Stimulated activated naive CD8-positive, alpha-beta T cell treated with anti-CD3 and anti-CD28 coated beads, Interleukin-15, Interleukin-2, amounts not matched to agents 100 ng/mL and 50 ng/mL, for 24 hours (primary cell): ENCODE results near the gene BEST3.

ENCODE experiments used
- H3K27ac Mint-ChIP-seq: one replicate; pipeline ENCODE4 v1.8.0; 2021; ENCODE audit warnings: mild to moderate bottlenecking, mixed read lengths
- H3K27me3 Mint-ChIP-seq: one replicate; pipeline ENCODE4 v1.8.0; 2021; ENCODE audit warnings: mixed read lengths
- H3K36me3 Mint-ChIP-seq: one replicate; pipeline ENCODE4 v1.8.0; 2021; ENCODE audit warnings: low read depth, mixed read lengths
- H3K4me1 Mint-ChIP-seq: one replicate; pipeline ENCODE4 v1.8.0; 2021; ENCODE audit warnings: low read depth, mixed read lengths
- H3K4me3 Mint-ChIP-seq: one replicate; pipeline ENCODE4 v1.8.0; 2021; ENCODE audit warnings: mild to moderate bottlenecking, mixed read lengths
- H3K9me3 Mint-ChIP-seq: one replicate; pipeline ENCODE4 v1.8.0; 2021; ENCODE audit warnings: mixed read lengths

BEST3 gene

DNA sequence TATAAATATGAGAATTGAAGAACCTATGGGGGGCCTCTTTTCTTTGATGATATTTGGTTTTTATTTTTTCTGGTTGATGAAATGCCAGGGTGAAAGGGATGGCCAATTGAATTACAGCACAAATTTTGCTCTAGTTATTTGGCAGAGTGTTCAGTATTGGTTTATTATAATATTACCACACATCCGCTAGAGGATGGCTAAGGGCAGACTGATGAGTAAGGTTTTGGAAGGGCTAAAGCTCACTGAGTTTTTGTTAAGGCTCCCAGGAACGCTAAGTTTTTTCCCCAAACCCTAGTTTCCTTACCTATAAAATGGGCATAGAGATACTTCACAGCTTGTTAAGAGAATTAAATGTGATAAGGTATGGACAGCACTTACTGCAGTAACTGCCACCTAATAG, 54.1 kb downstream of the BEST3 start:
- H3K4me1 Mint-ChIP-seq = no peaks in the 10 kb centered on the region
- no peak overlapping the region for H3K27ac Mint-ChIP-seq
- no peaks in the 10 kb centered on the region for H3K9me3 Mint-ChIP-seq
- H3K4me3 Mint-ChIP-seq = no peak overlapping the region
- no peaks in the 10 kb centered on the region for H3K36me3 Mint-ChIP-seq
- H3K27me3 Mint-ChIP-seq = no peaks in the 10 kb centered on the region

DNA sequence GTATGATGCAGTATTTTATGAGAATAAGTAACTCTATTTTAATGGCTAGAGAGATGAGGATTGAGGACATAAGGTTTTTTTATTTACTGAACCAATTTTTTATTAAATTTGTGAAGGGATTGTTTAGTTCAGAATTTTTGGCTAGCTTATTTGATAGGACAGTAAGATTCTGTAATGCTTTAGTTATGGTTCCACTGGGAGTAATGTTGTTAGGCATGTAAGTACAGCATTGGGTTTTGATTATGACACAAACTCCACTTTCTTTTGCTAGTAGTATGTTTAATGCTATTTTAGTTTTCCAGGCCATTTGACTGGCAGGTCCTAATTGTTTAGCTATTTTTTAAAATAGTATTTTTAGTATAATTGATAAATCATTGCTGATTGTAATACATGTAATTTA, 54.6 kb downstream of the BEST3 start:
- Mint-ChIP-seq H3K9me3 (no peaks in the 10 kb centered on the region), H3K27ac (no peak overlapping the region), H3K36me3 (no peaks in the 10 kb centered on the region), H3K4me3 (no peak overlapping the region), H3K27me3 (no peaks in the 10 kb centered on the region), H3K4me1 (no peaks in the 10 kb centered on the region)

DNA sequence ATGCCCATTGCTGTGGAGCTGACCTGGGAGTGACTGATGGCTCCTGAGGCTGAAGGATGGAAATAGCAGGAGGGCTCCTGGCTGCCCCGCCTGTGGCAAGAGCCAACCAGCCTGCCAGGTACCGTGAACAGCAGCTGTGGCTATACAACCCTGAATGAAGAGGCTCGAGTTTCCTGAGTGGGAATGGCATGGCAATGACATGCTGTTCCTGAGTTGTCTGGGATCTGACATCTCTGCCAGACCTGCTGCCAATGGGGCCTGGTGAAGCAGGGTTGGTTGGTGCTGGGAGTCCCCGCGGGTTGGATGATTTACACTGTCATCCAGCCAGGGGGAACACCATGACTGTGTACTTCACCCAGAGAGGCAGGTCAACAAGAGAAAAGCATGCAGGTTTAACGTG, 56.6 kb downstream of the BEST3 start:
- H3K4me1 Mint-ChIP-seq = no peaks in the 10 kb centered on the region

DNA sequence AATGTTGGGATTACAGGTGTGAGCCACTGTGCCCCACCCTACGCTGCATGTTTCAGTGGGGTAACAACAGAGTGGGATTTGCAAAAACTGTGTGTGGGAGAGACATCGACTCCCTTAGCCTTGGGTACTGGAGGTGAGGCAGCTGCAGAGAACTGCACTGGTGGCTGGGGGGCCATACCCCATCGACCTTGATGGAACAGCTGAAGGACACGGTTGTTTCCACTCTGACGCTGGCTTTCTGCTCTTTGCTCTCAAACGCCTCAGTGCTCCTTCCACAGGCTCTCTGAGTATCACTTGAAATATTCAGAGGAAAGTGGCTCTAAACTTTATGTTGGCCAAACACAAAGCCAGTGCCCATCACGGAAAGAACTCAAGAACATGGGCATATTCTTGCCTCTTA, 57.6 kb downstream of the BEST3 start:
- Mint-ChIP-seq H3K9me3 (no peaks in the 10 kb centered on the region), H3K4me1 (no peaks in the 10 kb centered on the region), H3K36me3 (no peaks in the 10 kb centered on the region)

More for the DNA sequence above, 56.6 kb downstream of the BEST3 start:
- H3K27me3 Mint-ChIP-seq = no peaks in the 10 kb centered on the region
- no peak overlapping the region for H3K27ac Mint-ChIP-seq
- H3K36me3 Mint-ChIP-seq = no peaks in the 10 kb centered on the region
- no peaks in the 10 kb centered on the region for H3K9me3 Mint-ChIP-seq
- H3K4me3 Mint-ChIP-seq = no peak overlapping the region

DNA sequence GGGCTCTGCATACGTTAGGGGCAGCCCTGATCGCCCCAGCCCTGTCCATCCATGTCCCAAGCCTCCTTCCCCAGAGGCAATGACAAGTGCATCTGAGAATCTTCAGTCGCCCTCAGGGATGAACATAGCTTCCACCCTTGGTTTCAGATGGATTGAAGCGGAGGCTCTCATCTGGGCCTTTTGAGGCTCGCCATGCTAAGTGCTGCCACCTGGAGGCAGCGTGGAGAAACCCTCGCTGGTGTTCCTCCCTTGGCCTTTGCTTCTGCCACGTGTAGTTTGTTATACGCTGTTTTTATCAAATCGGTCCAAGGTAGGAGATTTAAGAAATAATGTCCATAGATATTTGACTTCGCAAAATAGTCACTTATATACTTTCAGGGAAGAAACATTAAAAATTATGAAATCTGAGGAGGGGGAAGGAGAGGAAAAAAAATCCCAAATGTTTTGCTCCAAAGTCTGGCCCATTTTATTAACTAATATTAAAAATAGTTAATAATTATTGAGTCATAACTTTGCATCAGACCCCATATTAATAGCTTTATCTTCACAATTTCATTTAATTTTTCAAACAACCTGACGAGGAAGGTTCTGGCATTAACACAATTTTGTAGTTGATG, 59.6 kb downstream of the BEST3 start:
- no peaks in the 10 kb centered on the region for H3K36me3 Mint-ChIP-seq
- H3K27ac Mint-ChIP-seq = no peak overlapping the region
- H3K27me3 Mint-ChIP-seq = no peaks in the 10 kb centered on the region
- H3K9me3 Mint-ChIP-seq = no peaks in the 10 kb centered on the region
- no peak overlapping the region for H3K4me3 Mint-ChIP-seq
- H3K4me1 Mint-ChIP-seq = no peaks in the 10 kb centered on the region

More for the DNA sequence above, 57.6 kb downstream of the BEST3 start:
- Mint-ChIP-seq H3K27me3 (no peaks in the 10 kb centered on the region), H3K27ac (no peak overlapping the region), H3K4me3 (no peak overlapping the region)

DNA sequence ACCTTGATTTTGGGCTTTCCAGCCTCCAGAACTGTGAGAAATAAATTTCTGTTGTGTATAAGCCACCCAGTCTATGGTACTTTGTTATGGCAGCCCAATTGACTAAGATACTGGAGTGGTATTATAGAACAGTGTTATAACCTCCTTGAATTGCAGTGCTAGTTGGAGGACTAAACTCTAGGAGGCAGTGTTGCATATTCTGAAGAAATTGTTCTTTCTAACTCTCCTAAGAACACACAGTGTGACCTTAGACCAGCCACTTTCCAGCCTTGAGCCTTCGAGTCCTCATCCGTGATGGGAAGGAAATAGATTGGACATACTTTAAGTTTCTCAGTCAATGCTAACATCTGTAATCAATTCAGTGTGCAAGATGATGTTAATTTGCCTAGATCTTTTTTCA, 66.0 kb downstream of the BEST3 start:
- H3K36me3 Mint-ChIP-seq = no peaks in the 10 kb centered on the region
- H3K27ac Mint-ChIP-seq = no peak overlapping the region
- no peaks in the 10 kb centered on the region for H3K27me3 Mint-ChIP-seq
- H3K4me3 Mint-ChIP-seq = no peak overlapping the region
- H3K9me3 Mint-ChIP-seq = no peaks in the 10 kb centered on the region
- no peaks in the 10 kb centered on the region for H3K4me1 Mint-ChIP-seq

DNA sequence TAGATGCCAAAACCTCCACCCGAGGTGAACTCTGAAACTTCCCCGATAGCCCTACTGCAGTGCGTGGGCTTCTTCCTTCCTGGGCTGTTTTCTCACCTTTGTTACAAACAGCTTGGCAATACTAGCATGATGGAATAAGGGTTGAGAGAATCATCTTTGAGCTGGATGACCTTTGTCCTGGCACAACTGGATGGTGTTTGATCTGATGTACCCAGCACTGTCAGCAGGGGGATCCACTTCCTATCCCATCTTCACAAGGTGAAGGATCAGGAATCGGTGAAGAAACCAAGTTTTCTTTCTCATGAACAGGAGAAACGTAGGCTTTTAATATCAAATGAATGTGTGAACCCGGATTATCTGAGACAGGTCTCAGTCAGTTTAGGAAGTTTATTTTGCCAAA, 68.9 kb downstream of the BEST3 start:
- Mint-ChIP-seq H3K27me3 (no peaks in the 10 kb centered on the region), H3K27ac (no peak overlapping the region), H3K36me3 (no peaks in the 10 kb centered on the region), H3K4me1 (no peaks in the 10 kb centered on the region), H3K9me3 (no peaks in the 10 kb centered on the region), H3K4me3 (no peak overlapping the region)

DNA sequence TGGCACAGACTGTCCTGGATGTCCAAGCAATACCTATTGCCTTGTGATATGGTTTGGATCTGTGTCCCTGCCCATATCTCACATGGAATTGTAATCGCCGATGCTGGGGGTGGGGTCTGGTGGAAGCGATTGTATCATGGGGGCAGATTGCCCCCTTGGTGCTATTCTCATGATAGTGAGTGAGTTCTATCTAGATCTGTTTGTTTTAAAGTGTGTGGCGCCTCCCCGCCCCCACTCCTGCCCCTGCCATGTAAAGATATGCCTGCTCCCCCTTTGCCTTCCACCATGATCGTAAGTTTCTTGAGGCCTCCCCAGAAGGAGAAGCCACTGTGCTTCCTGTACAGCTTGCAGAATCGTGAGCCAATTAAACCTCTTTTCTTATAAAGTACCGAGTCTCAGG, 71.6 kb downstream of the BEST3 start:
- H3K9me3 Mint-ChIP-seq = no peaks in the 10 kb centered on the region

DNA sequence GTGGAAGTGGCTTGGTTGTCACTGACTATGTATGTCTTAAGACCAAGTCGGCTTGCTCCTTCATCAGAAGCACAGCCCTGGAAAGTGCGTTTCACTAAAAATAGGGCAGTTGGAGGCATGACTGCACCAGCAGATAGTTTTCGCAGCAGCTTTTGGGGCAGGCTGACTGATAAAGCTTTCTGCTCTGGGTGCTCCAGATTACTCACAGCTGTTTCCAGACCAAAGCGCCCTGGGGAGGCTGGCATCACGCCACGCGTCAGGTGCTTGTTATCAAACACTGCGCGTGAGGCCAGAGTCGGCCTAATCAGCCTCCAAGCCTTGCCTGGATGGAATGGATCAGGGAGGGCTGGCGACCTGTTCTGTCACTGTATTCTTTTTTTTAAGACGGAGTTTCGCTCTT, 75.1 kb downstream of the BEST3 start:
- Mint-ChIP-seq H3K36me3 (no peaks in the 10 kb centered on the region), H3K27ac (no peak overlapping the region), H3K27me3 (no peaks in the 10 kb centered on the region), H3K4me3 (no peak overlapping the region), H3K4me1 (no peaks in the 10 kb centered on the region), H3K9me3 (no peaks in the 10 kb centered on the region)

More for the DNA sequence above, 71.6 kb downstream of the BEST3 start:
- H3K4me3 Mint-ChIP-seq = no peak overlapping the region
- no peak overlapping the region for H3K27ac Mint-ChIP-seq
- no peaks in the 10 kb centered on the region for H3K4me1 Mint-ChIP-seq
- no peaks in the 10 kb centered on the region for H3K36me3 Mint-ChIP-seq
- no peaks in the 10 kb centered on the region for H3K27me3 Mint-ChIP-seq

DNA sequence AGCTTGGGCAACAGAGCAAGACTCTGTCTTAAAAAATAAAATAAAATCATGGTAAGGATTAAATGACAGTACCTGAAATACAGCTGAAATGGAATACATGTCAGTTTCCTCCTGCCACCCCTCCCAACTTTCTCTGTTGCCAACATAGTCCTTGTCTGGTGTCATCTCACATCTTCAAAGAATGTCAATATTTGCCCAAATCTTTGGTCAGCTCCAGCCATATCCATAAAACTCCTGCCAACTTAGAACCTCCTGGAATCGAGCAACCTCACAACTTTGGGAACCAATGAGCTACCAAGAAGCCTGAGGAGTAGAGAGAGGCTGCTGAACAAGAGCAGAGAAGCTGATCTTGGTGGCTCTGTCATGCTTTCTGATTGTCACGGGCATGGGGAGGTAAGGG, 77.6 kb downstream of the BEST3 start:
- no peaks in the 10 kb centered on the region for H3K36me3 Mint-ChIP-seq
- H3K4me3 Mint-ChIP-seq = no peak overlapping the region
- H3K27ac Mint-ChIP-seq = no peak overlapping the region
- H3K4me1 Mint-ChIP-seq = no peaks in the 10 kb centered on the region
- H3K27me3 Mint-ChIP-seq = peaks cover 4% of the 10 kb centered on the region
- H3K9me3 Mint-ChIP-seq = no peaks in the 10 kb centered on the region

DNA sequence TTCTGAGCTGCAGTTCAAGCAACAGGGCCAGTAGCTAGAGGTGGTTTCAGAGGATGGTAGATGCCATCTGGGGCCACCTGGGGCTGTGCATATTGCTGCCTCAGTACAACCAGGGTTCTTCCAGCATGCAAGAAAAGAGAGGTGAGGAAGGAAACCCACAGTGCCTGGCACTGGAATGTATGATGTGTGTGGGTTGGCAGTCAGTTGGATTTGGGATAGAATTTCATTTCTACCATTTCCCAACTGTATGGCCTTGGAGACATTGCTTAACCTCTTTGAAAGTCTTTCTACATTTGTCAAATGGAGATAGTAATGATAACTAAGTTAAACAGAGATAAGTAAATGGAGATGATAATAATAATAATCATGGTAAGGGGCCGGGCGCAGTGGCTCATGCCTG, 78.2 kb downstream of the BEST3 start:
- Mint-ChIP-seq H3K27me3 (peaks cover 4% of the 10 kb centered on the region), H3K36me3 (no peaks in the 10 kb centered on the region), H3K27ac (no peak overlapping the region), H3K9me3 (no peaks in the 10 kb centered on the region), H3K4me3 (no peak overlapping the region), H3K4me1 (no peaks in the 10 kb centered on the region)

DNA sequence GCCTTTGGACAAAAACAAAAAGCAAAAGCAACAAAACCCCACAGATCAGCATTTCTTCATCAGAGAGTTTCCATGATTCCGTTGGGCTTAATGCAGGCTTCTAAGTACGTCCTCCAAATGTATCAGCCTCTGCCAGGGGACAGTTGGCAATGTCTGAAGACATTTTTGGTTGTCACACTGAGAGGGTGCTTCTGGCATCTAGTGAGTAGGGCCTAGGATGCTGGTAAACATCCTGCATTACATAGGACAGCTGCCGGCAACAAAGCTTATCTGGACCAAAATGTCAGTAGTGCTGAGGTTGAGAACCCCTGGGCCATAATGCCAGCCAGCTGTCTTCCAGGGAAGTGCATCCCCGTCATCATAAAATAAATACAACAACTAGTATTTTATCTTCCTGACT, 79.0 kb downstream of the BEST3 start:
- Mint-ChIP-seq H3K36me3 (no peaks in the 10 kb centered on the region), H3K27me3 (peaks cover 4% of the 10 kb centered on the region), H3K4me3 (no peak overlapping the region), H3K9me3 (no peaks in the 10 kb centered on the region), H3K4me1 (no peaks in the 10 kb centered on the region), H3K27ac (no peak overlapping the region)

DNA sequence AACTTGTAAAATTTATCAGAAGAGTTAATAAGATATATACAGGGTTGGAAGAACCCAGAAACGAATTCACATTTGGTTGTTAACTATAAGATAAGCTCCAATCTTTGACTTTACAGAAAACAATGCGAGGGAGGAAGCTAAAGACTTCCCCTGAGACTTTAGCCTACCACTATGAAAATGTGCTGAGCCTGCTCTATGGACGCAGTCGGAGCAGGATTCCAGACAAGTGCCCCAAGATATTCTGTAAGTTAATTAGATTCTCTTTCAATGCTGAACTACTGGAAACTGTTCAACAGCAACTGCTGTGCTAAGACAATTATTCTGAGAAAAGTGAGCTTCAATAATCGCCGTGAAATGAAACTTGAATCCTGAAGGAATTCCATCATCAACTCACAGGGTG, 80.1 kb downstream of the BEST3 start:
- no peak overlapping the region for H3K4me3 Mint-ChIP-seq
- peaks cover 4% of the 10 kb centered on the region for H3K27me3 Mint-ChIP-seq
- no peak overlapping the region for H3K27ac Mint-ChIP-seq
- no peaks in the 10 kb centered on the region for H3K4me1 Mint-ChIP-seq
- H3K9me3 Mint-ChIP-seq = no peaks in the 10 kb centered on the region
- H3K36me3 Mint-ChIP-seq = no peaks in the 10 kb centered on the region

DNA sequence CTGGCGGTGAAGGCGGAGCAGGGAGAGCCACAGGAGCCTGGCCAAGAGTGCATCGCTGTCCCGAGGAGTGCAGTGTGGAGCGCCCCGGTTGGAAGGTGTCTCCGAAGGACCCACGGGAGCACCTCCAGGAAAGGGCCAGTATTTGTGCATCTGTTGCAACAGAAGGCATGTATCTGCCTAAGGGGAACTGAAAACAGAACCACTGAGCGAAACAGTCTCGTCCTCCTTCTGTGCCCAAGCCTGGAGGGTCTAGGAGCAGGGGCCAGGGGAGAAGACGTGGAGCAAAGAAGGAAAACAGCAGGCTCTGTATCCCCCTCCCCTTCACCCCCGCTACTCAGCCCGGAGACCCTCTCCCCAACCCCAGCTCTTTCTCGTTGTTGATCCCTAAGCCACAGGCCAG, 83.1 kb downstream of the BEST3 start:
- Mint-ChIP-seq H3K4me3 (no peak overlapping the region), H3K36me3 (no peaks in the 10 kb centered on the region), H3K27me3 (peaks cover 4% of the 10 kb centered on the region), H3K9me3 (no peaks in the 10 kb centered on the region), H3K27ac (no peak overlapping the region), H3K4me1 (no peaks in the 10 kb centered on the region)

DNA sequence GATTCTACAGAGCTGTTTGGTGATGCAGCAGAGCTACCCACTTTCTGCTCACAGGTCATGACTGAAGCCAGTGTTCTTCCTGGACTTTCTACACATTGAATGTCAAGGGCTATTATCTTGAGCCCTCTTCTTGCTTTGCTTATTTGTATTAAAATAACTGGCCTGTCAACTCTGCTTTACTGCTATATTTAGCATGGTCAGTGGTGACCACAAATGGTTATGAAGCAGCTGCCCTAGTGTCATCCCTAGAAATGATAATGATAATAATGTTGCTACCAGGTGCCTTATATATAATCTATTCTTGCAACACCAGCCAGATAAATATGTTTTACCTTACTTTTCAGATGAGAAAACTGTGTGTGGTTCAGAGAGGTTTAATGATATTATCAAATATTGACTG, 85.8 kb downstream of the BEST3 start:
- Mint-ChIP-seq H3K27me3 (peaks cover 1% of the 10 kb centered on the region), H3K4me3 (no peak overlapping the region), H3K27ac (no peak overlapping the region), H3K4me1 (no peaks in the 10 kb centered on the region), H3K9me3 (no peaks in the 10 kb centered on the region), H3K36me3 (no peaks in the 10 kb centered on the region)

DNA sequence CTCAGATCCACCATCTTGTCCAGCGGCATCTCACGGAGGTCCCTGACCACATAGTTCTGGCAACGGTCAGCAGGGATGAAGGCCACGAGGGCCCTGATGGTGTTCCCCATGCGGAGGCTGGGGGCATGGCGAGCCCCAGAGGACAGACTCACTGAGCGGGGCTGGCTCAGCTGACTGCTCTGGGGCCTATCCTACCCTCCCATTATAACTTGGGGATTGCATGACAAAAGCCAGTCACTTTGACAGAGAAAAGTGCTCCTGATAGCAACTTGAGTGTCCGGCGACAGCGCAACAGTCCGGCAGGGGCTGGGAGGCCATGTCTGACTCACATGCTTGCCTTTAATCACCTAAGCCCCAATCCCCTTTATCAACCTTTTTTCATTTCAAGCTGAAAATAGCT, 88.4 kb downstream of the BEST3 start, which contains the start of gene LRRC10:
Gene LRRC10, minus strand, starts transcription at position 179 of the 400 bp plus-strand sequence. Its CDS starts 69 bp downstream, at position 110.
- Mint-ChIP-seq H3K4me3 (no peak within 1 kb of the TSS), H3K36me3 (no peaks in the 10 kb centered on the region), H3K4me1 (no peaks in the 10 kb centered on the region), H3K27me3 (no peaks in the 10 kb centered on the region), H3K27ac (no peak within 1 kb of the TSS), H3K9me3 (no peaks in the 10 kb centered on the region)
